ENCODE results near the gene TSEN2.

The TSEN2 gene

GRCh38 chr3:12557473-12558100, 73.3 kb downstream of the TSEN2 start:
- no peak for DNase-seq

GRCh38 chr3:12558706-12559105, 74.4 kb downstream of the TSEN2 start:
- no peak for DNase-seq

DNA sequence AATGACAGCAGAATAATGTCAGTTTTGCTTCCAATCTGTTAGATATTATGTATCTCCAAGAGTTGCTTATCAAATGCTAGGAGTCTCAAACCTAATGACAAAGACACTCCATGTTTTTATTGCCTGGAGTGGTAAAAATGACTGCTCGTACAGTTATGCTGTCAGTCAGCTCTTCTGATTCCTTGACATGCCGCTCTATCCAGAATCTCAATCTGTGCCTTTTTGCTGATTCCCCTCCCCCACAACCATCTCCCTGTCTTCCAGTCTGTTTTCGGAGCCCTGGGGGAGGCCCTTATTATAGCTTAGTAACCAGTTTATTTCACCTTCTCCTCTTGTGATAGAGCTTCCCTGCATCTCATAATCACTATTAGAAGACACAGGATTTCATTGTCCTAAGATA, 75.2 kb downstream of the TSEN2 start:
- DNase-seq: no peak

GRCh38 chr3:12560505-12561190, 76.4 kb downstream of the TSEN2 start:
- no peak for DNase-seq

DNA sequence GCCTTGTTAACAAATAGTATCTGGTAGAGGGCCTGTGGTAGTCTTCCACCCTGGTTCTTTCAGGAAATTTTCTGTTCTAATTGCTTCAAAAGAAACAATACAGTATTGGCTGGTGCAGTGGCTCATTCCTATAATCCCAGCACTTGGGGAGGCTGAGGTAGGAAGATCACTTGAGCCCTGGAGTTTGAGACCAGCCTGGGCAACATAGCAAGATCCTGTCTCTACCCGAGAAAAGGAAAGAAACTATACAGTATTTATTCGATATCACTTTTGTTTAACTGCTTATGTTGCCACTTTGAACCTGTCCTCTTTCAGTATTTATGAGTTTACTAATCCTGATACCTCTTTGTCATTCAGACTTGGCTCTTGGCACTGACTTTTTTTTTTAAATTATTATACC, 77.1 kb downstream of the TSEN2 start:
- no peak for DNase-seq

DNA sequence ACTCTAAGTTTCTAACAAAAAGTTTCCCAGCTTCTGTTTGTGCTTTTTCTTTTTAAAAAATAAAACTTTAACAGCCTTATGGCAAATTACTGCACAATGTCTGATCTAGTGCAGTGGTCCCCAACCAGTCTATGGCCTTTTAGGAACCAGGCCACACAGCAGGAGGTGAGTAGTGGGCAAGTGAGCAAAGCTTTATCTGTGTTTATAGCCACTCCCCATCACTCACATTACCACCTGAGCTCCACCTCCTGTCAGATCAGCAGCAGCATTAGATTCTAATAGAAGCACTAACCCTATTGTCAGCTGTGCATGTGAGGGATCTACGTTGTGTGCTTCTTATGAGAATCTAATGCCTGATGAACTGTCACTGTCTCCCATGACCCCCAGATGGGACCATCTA, 78.2 kb downstream of the TSEN2 start:
- DNase-seq: no peak

DNA sequence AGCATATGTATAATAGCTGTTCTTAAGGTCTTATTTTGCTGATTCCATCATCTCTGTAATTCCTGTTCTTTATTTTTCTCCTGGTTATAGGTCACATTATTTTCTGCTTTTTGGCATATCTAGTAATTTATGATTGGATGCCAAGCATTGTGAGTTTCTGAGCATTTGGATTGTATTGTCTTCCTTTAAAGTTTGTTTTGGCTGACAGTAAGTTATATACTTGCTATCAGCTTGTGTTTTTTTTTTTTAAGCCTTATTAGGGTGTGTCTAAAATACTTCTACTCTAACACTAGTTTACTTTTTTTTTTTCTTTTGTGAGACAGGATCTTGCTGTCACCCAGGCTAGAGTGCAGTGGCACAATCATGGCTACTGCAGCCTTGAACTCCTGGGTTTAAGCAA, 82.7 kb downstream of the TSEN2 start:
- no peak for DNase-seq

DNA sequence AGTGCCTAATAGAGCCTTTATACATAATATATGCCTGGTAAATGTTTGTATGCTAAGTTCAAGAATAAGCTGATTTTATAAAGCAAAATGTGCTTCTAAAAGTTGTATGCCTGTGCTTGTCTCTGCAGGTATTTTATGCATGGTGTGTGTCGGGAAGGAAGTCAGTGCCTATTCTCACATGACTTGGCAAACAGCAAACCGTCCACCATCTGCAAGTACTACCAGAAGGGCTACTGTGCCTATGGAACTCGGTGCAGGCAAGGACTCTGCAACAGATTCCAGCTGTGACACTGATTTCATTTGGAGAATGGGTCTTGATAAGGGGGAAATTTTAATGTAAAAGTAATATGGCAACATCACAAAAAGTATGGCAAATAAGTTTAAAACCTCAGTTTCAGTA, 84.5 kb downstream of the TSEN2 start:
- DNase-seq: no peak

DNA sequence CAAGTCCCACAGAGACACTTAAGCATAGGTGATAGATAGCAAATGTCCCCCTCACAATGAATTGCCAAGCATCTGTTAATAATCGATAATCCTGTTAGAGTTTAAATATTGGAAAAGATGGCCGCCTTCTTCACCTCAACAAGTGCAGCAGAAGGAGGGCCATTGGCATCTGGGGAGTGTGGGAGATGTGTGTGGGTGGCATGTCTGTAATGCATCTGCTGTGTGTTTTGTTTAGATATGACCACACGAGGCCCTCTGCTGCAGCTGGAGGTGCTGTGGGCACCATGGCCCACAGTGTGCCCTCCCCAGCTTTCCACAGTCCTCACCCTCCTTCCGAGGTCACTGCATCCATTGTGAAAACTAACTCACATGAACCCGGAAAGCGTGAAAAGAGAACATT, 85.6 kb downstream of the TSEN2 start:
- DNase-seq: no peak

- no peak for DNase-seq
Observed at GRCh38 chr3:12571986-12572385, 87.7 kb downstream of the TSEN2 start.

DNA sequence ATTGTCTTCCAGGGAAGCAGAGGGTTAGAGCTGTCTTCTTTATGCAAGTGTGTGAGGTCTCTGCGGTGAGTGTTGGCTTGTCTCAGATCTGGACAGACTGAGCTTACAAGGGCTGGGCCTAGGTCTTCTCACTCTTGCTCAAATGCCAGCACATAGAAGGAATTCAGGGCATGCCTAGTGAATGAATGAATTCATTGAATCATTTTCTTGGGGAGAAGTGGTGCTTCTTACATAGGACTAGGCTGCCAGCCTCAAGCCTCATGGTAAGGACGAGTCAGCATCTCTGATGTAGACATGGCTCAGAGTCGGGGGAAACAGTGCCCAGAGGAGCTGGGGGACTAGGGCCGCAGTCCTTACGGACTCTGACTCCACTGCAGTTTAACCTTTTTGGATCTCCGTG, 89.9 kb downstream of the TSEN2 start:
- no peak for DNase-seq

DNA sequence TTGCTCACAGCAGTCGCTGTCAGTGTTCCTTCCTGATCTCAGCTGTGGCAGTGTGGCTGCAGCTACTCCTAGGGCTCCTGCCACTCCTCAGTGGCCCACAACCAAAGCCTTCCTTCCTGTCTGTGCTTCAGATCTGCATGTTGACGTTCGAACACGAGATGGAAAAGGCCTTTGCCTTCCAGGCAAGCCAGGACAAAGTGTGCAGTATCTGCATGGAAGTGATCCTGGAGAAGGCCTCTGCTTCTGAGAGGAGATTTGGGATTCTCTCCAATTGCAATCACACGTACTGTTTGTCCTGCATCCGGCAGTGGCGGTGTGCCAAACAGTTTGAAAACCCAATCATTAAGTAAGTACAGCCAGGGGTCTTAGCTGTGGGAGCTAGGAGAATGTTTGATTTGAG, 90.4 kb downstream of the TSEN2 start:
- no peak for DNase-seq

- no peak for DNase-seq
Observed at GRCh38 chr3:12577379-12577778, 93.1 kb downstream of the TSEN2 start.

GRCh38 chr3:12578742-12579141, 94.5 kb downstream of the TSEN2 start:
- no peak for DNase-seq

DNA sequence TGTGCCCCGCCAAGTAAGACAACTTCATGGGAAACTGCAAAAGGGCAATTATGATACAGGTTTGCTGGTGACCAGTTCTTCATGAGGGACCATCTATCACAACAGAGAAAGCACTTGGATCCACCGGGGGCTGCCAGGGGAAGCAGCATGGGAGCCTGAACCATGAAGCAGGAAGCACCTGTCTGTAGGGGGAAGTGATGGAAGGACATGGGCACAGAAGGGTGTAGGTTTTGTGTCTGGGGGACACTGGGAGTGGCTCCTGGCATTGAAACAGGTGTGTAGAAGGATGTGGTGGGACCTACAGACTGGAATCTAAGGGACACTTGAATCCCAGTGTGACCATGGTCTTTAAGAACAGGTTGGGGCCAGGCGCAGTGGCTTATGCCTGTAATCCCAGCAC, 95.2 kb downstream of the TSEN2 start:
- no peak for DNase-seq

GRCh38 chr3:12579905-12580304, 95.6 kb downstream of the TSEN2 start:
- DNase-seq: no peak

GRCh38 chr3:12582730-12583129, 98.5 kb downstream of the TSEN2 start:
- no peak for DNase-seq
